Measurements from ENCODE around the gene FFAR2. TPM values are rescaled to one million over a fixed set of nuclear protein-coding genes. Genes with fewer than 3 reads are reported as not detected.
"Not testable (repeated sequence)": the region's sequence is repeated elsewhere in the genome, so short reads cannot be mapped to it uniquely, and the experiment has no call there.

FFAR2 gene
- total RNA-seq, 1 donor from 2014 or later: 2.6 TPM

DNA sequence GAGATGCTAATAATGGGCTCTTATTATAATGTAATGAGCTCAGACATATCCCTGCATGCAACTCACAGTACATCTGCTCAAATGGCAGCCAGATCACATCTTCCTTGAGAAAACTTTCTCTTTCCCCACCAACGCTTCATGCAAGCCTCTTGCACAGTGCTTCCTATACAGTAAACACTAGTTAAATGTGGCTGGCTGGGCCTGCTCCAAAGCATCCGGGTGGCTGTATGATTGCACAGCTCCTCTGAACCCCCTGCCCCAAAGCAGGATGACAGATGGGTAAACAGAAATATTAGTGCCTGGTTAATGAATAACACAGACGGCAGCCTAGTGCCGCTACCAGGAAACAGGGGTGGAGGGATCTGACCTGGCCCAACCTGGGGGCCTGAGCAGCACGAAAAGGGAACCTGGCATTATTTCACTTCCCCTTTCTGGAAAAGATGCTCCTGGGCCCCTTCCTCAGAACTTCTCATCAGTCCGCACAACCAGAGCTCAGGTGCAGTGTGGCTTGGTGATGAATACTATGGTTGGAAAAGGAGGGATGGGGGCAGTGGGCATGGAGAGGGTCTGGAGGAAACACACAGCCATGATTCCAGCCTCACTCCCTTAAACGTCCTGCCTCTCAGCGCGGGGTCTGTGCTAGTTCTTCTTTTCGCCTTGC lies 10.8 kb downstream of the FFAR2 start:
- H3K4me1 ChIP-seq: peaks cover 40% of the 10 kb centered on the region

GRCh38 chr19:35459414-35460082 lies 11.5 kb downstream of the FFAR2 start:
- ATAC-seq (peak; percentile 49), DNase-seq (peak; percentile 72)
- Histone ChIP-seq H3K4me3 (no peak overlapping the region), H3K27ac (peak overlapping the region; percentile 7), H3K4me1 (peaks cover 40% of the 10 kb centered on the region), H3K27me3 (no peaks in the 10 kb centered on the region), H3K36me3 (no peaks in the 10 kb centered on the region), H3K9me3 (no peaks in the 10 kb centered on the region)
- intact Hi-C loops (cut with DNase I): loop anchor here (10.0 kb wide), 1 partner anchor 105 kb away; the partner anchor contains the start of gene FFAR3
- TF ChIP-seq, protein P1, sequence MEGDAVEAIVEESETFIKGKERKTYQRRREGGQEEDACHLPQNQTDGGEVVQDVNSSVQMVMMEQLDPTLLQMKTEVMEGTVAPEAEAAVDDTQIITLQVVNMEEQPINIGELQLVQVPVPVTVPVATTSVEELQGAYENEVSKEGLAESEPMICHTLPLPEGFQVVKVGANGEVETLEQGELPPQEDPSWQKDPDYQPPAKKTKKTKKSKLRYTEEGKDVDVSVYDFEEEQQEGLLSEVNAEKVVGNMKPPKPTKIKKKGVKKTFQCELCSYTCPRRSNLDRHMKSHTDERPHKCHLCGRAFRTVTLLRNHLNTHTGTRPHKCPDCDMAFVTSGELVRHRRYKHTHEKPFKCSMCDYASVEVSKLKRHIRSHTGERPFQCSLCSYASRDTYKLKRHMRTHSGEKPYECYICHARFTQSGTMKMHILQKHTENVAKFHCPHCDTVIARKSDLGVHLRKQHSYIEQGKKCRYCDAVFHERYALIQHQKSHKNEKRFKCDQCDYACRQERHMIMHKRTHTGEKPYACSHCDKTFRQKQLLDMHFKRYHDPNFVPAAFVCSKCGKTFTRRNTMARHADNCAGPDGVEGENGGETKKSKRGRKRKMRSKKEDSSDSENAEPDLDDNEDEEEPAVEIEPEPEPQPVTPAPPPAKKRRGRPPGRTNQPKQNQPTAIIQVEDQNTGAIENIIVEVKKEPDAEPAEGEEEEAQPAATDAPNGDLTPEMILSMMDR (IDR thresholded peaks at IDR 0.05): no peak

More for the DNA sequence above, 10.8 kb downstream of the FFAR2 start:
- TF ChIP-seq, protein P1 (IDR thresholded peaks at IDR 0.05): no peak
- no peaks in the 10 kb centered on the region for H3K9me3 ChIP-seq
- no peak overlapping the region for H3K27ac ChIP-seq
- peak; percentile 60 for ATAC-seq
- no peaks in the 10 kb centered on the region for H3K36me3 ChIP-seq
- H3K4me3 ChIP-seq: no peak overlapping the region
- DNase-seq: no peak
- H3K27me3 ChIP-seq: no peaks in the 10 kb centered on the region
- intact Hi-C loops (cut with DNase I): no loop called here

- Histone ChIP-seq H3K27ac (no peak overlapping the region), H3K36me3 (no peaks in the 10 kb centered on the region), H3K4me1 (peaks cover 40% of the 10 kb centered on the region), H3K4me3 (no peak overlapping the region), H3K9me3 (no peaks in the 10 kb centered on the region), H3K27me3 (no peaks in the 10 kb centered on the region)
- no peak for DNase-seq
- intact Hi-C loops (cut with DNase I): loop anchor here (10.0 kb wide), 1 partner anchor 106 kb away; the partner anchor contains the start of gene FFAR3
- TF ChIP-seq, protein P1 (IDR thresholded peaks at IDR 0.05): no peak
- no peak for ATAC-seq
Measured at GRCh38 chr19:35460608-35461007, 12.6 kb downstream of the FFAR2 start.

DNA sequence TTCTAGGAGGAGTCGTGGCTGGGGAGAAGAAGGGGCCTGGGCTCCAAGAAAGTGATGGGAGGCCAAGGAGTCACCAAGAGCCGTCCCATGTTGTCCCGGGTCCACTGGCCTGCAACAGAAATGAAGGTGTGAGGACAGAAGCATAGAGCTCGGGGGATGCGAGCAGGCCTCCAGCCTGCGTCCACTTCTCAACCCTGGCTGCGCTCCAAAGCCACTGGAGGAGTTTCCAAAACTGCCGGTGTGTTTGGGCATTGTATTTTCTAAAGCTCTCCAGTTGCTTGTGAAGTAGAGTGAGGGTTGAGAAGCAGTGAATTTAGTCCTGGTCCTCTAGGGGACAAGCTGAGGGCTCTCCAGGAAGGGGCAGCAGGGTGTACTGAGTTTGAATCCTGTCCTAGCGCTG lies 13.0 kb downstream of the FFAR2 start:
- Histone ChIP-seq H3K27me3 (no peaks in the 10 kb centered on the region), H3K9me3 (no peaks in the 10 kb centered on the region), H3K4me3 (no peak overlapping the region), H3K4me1 (peaks cover 40% of the 10 kb centered on the region), H3K27ac (no peak overlapping the region), H3K36me3 (no peaks in the 10 kb centered on the region)
- TF ChIP-seq, protein P1 (IDR thresholded peaks at IDR 0.05): no peak
- ATAC-seq: no peak
- intact Hi-C loops (cut with DNase I): loop anchor here (10.0 kb wide), 1 partner anchor 106 kb away; the partner anchor contains the start of gene FFAR3
- DNase-seq: peak; percentile 67

DNA sequence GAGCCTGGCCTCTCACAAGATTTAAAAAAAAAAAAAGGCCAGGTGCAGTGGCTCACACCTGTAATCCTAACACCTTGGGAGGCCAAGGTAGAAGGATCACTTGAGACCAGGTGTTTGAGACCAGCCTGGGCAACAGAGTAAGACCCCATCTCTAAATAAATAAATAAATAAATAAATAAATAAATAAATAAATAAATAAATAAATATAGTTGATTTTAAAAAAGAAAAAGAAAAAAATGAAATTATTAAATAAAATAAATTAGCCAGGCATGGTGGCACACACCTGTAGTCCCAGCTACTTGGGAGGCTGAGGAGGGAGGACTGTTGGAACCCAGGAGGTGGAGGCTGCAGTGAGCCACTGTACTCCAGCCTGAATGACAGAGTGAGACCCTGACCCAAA lies 13.7 kb downstream of the FFAR2 start:
- not testable (repeated sequence) for H3K27me3 ChIP-seq, H3K36me3 ChIP-seq, DNase-seq, ATAC-seq, H3K27ac ChIP-seq, H3K9me3 ChIP-seq, H3K4me3 ChIP-seq
- peaks cover 40% of the 10 kb centered on the region for H3K4me1 ChIP-seq
- intact Hi-C loops (cut with DNase I): loop anchor here (10.0 kb wide), 1 partner anchor 107 kb away; the partner anchor contains the start of gene FFAR3

- ATAC-seq (peak; percentile 63), DNase-seq (no peak)
- TF ChIP-seq, protein P1 (IDR thresholded peaks at IDR 0.05): no peak
- Histone ChIP-seq H3K27ac (peak overlapping the region; percentile 13), H3K36me3 (no peaks in the 10 kb centered on the region), H3K4me1 (peaks cover 40% of the 10 kb centered on the region), H3K9me3 (no peaks in the 10 kb centered on the region), H3K4me3 (no peak overlapping the region), H3K27me3 (no peaks in the 10 kb centered on the region)
- intact Hi-C loops (cut with DNase I): loop anchor here (10.0 kb wide), 1 partner anchor 108 kb away; the partner anchor contains the start of gene FFAR3
Measured at GRCh38 chr19:35462476-35462953, 14.5 kb downstream of the FFAR2 start.

DNA sequence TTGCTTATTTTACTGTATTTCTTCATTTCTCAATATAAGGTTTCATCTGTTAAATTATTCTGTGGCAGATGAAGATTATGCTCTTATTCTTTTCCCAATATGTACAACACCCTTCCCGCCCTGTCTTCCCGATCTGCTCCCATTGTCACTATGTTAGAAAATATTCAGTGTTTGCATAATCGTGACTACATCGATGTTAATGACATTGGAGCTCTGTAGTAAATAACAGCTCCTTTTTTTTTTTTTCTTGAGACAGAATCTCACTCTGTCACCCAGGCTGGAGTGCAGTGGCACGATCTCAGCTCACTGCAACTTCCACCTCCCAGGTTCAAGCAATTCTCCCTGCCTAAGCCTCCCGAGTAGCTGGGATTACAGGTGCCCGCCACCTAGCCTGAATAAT lies 14.9 kb downstream of the FFAR2 start:
- H3K4me3 ChIP-seq, H3K36me3 ChIP-seq, H3K27me3 ChIP-seq, ATAC-seq, H3K9me3 ChIP-seq, DNase-seq, H3K27ac ChIP-seq: not testable (repeated sequence)
- intact Hi-C loops (cut with DNase I): loop anchor here (10.0 kb wide), 1 partner anchor 108 kb away; the partner anchor contains the start of gene FFAR3
- H3K4me1 ChIP-seq: peaks cover 40% of the 10 kb centered on the region
